HepG2 (cell line): Measurements from ENCODE around the gene GAREM1. TPM values are rescaled to one million over a fixed set of nuclear protein-coding genes. Genes with fewer than 3 reads are reported as not detected.

Experiments
- ATAC-seq: fragments of 200-7000 bp; cut with Tn5 transposase; 3 replicates; pipeline ENCODE4 v1.9.1; 2020; ENCODE audit warnings: mild to moderate bottlenecking, moderate library complexity
- BruUV-seq: library from RNA; stranded (reverse); fragments of 400-500 nt; replicated peaks from 2 replicates; lab custom pipeline; 2021; lab: Mats Ljungman, UMichigan
- CTCF ChIA-PET: fragments of 300-600 bp; formaldehyde crosslinking; extraction: SDS; loops from one replicate; lab custom pipeline; 2021; ENCODE audit warnings: low total read pairs, inconsistent platforms, low intra/inter-chr PET ratio; lab: Yijun Ruan, JAX
- POLR2A ChIA-PET: fragments of 350-600 bp; sonication (Branson Sonifier 250); formaldehyde crosslinking; loops from one replicate; lab custom pipeline; 2020; ENCODE audit warnings: antibody characterized with exemption, inconsistent platforms; lab: Yijun Ruan, JAX
- DNase-seq: peaks from one replicate; pipeline ENCODE4 v3.0.0-alpha.2; 2015; ENCODE audit warnings: low spot score
- FAIRE-seq: peaks from 3 replicates; lab custom pipeline; 2011; peaks lifted over from hg19 to GRCh38; lab: Jason Lieb, UNC
- H2AFZ ChIP-seq: one replicate; pipeline ENCODE4 v1.6.1; 2011; ENCODE audit warnings: low read length, inconsistent platforms
- H3K27ac ChIP-seq: fragments of 300-600 bp; 3 replicates; pipeline ENCODE4 v1.8.0; 2011; ENCODE audit warnings: mixed run types, mild to moderate bottlenecking, mixed read lengths, low read length, inconsistent platforms; ENCODE audit not compliant: insufficient read depth; ENCODE audit errors: extremely low read length
- H3K27me3 ChIP-seq, 2 experiments: fragments of 200-600 bp in 1 of 2; 2 replicates in 1 of 2; 3 replicates in 1 of 2; pipeline versions ENCODE4 v1.6.0 to v1.8.0; 2011; ENCODE audit warnings: low read length in 2 of 2, mild to moderate bottlenecking in 2 of 2, moderate library complexity in 2 of 2, inconsistent platforms in 1 of 2; ENCODE audit not compliant: insufficient read depth in 2 of 2, control insufficient read depth in 1 of 2
- H3K36me3 ChIP-seq, 2 experiments: fragments of 200-600 bp in 1 of 2; replicated peaks in 1 of 2; 2 replicates in 1 of 2; 3 replicates in 1 of 2; pipeline versions ENCODE4 v1.5.1 to v1.8.0; 2011; ENCODE audit warnings: low read length in 2 of 2, inconsistent platforms in 1 of 2; ENCODE audit not compliant: insufficient read depth in 2 of 2, control insufficient read depth in 1 of 2
- H3K4me1 ChIP-seq: 2 replicates; pipeline ENCODE4 v1.5.1; 2012; ENCODE audit warnings: low read length, inconsistent platforms; ENCODE audit not compliant: insufficient read depth
- H3K4me2 ChIP-seq: 2 replicates; pipeline ENCODE4 v1.6.0; 2011; ENCODE audit warnings: low read depth, low read length, inconsistent platforms
- H3K4me3 ChIP-seq, 3 experiments: fragments of 200-600 bp in 1 of 3; sonication (generic), shearing (Covaris generic) in 1 of 3; replicated peaks in 1 of 3; 2 replicates each; pipeline ENCODE4 v1.5.1; 2011 to 2016; ENCODE audit warnings: low read length in 3 of 3, inconsistent platforms in 2 of 3, low read depth in 2 of 3, mild to moderate bottlenecking in 2 of 3, control low read depth in 1 of 3, mixed read lengths in 1 of 3; ENCODE audit not compliant: insufficient read depth in 1 of 3
- H3K79me2 ChIP-seq: one replicate; pipeline ENCODE4 v1.6.1; 2011; ENCODE audit warnings: low read length, inconsistent platforms; ENCODE audit not compliant: insufficient read depth
- H3K9ac ChIP-seq: 2 replicates; pipeline ENCODE4 v1.6.0; 2011; ENCODE audit warnings: mild to moderate bottlenecking, low read depth, low read length, inconsistent platforms; ENCODE audit not compliant: insufficient read depth
- H3K9me3 ChIP-seq: 2 replicates; pipeline ENCODE4 v1.5.1; 2012; ENCODE audit warnings: mild to moderate bottlenecking, low read length
- H4K20me1 ChIP-seq: 2 replicates; pipeline ENCODE4 v1.6.0; 2011; ENCODE audit warnings: inconsistent platforms, mild to moderate bottlenecking, low read length, moderate library complexity; ENCODE audit not compliant: insufficient read depth
- CERS6 ChIP-seq: sonication (generic); formaldehyde crosslinking; IDR thresholded peaks from 2 replicates; pipeline ENCODE4 v1.5.0; 2020; ENCODE audit warnings: missing genetic modification reagents
- FOXC1 ChIP-seq: sonication (generic); formaldehyde crosslinking; IDR thresholded peaks from 2 replicates; pipeline ENCODE4 v1.8.0; 2022; ENCODE audit warnings: mild to moderate bottlenecking, missing genetic modification reagents, borderline replicate concordance
- HNRNPK ChIP-seq: fragments of 200-400 bp; formaldehyde crosslinking; IDR thresholded peaks from 2 replicates; pipeline ENCODE4 v1.6.1; 2018; ENCODE audit warnings: low read length, low read depth, moderate library complexity, mild to moderate bottlenecking; ENCODE audit not compliant: poor library complexity, severe bottlenecking
- PRPF4 ChIP-seq: fragments of 200-400 bp; formaldehyde crosslinking; IDR thresholded peaks from 2 replicates; pipeline ENCODE4 v1.6.1; 2016; ENCODE audit warnings: low read length, low read depth; ENCODE audit not compliant: poor library complexity, severe bottlenecking
- SP2 ChIP-seq: sonication (generic); formaldehyde crosslinking; IDR thresholded peaks from 2 replicates; pipeline ENCODE4 v1.5.1; 2020; ENCODE audit warnings: mild to moderate bottlenecking, missing genetic modification reagents
- TBL1XR1 ChIP-seq: fragments of 150-350 bp; IDR thresholded peaks from 2 replicates; pipeline ENCODE4 v1.6.1; 2014; ENCODE audit warnings: borderline replicate concordance, low read length; ENCODE audit not compliant: partially characterized antibody
- ZMAT5 ChIP-seq: sonication (generic); formaldehyde crosslinking; IDR thresholded peaks from 2 replicates; pipeline ENCODE4 v1.5.0; 2020; ENCODE audit warnings: mild to moderate bottlenecking, low read depth, missing genetic modification reagents, borderline replicate concordance
- ZNF615 ChIP-seq: sonication (generic); formaldehyde crosslinking; IDR thresholded peaks from 2 replicates; pipeline ENCODE4 v1.5.0; 2020; ENCODE audit warnings: mild to moderate bottlenecking, missing genetic modification reagents, borderline replicate concordance
- ZNF710 ChIP-seq: sonication (generic); formaldehyde crosslinking; IDR thresholded peaks from 2 replicates; pipeline ENCODE4 v1.5.0; 2020; ENCODE audit warnings: mild to moderate bottlenecking, missing genetic modification reagents, borderline replicate concordance
- ZNF770 ChIP-seq: sonication (generic); formaldehyde crosslinking; IDR thresholded peaks from 2 replicates; pipeline ENCODE4 v1.5.0; 2020; ENCODE audit warnings: mild to moderate bottlenecking, missing genetic modification reagents
- ZNF772 ChIP-seq: sonication (generic); formaldehyde crosslinking; IDR thresholded peaks from 2 replicates; pipeline ENCODE4 v1.5.0; 2020; ENCODE audit warnings: mild to moderate bottlenecking, missing genetic modification reagents
- ZSCAN9 ChIP-seq: IDR thresholded peaks from 2 replicates; pipeline ENCODE4 v1.6.1; 2016; ENCODE audit warnings: borderline replicate concordance
- WGBS: methylation state at CpG from one replicate; pipeline ENCODE4 v1.1.6; 2017; ENCODE audit warnings: low lambda C conversion rate; 5-methylcytosine and 5-hydroxymethylcytosine counted together
- in situ Hi-C: cut with HindIII; loops from 2 replicates; pipeline ENCODE4 v1.10.0; 2017; ENCODE audit warnings: low pct_unique_long_range_greater_than_20kb; ENCODE audit not compliant: extremely low pct_ligation_motif_present
- intact Hi-C: fragments of 100-400 bp; cut with micrococcal nuclease; formaldehyde crosslinking; loops from one replicate; pipeline ENCODE4 v1.10.0; 2022; ENCODE audit not compliant: unreplicated experiment
- polyA plus RNA-seq, 8 experiments: library from polyadenylated mRNA; depleted of rRNA in 3 of 8; stranded (reverse) in 7 of 8; unstranded in 1 of 8; fragments of >200 nt; fragmentation: Illumina TruSeq in 4 of 8; extraction: Trizol in 4 of 8; gene quantifications; 2 replicates each; pipeline versions ENCODE4 v1.2.1 to v1.2.3, GENCODE V29; 2011 to 2016; ENCODE audit warnings: low read depth in 4 of 8, missing spikeins in 1 of 8, mixed read lengths in 1 of 8; ENCODE audit not compliant: insufficient read depth in 1 of 8
- total RNA-seq, 5 experiments: library from RNA; depleted of rRNA; stranded (reverse); fragments of >200 nt; fragmentation: Illumina TruSeq; extraction: Trizol; gene quantifications; 2 replicates each; pipeline ENCODE4 v1.2.3, GENCODE V29; 2016; ENCODE audit warnings: low read depth in 1 of 5

GAREM1 gene
- total and polyA plus RNA-seq, 2 of the 13 experiments (the other 11 are each of a cell fraction or from before 2014, with no cell fraction given): 2.5 to 2.9 TPM

GRCh38 chr18:32380559-32380958 lies 90.1 kb downstream of the GAREM1 start:
- no peak for ATAC-seq
- TF ChIP-seq TBL1XR1: no peak
- no peak for TF ChIP-seq CERS6 (CRISPR knock-in tag)
- TF ChIP-seq HNRNPK: no peak
- no peak for TF ChIP-seq PRPF4
- TF ChIP-seq ZNF772 (CRISPR knock-in tag): no peak
- no peak for TF ChIP-seq ZNF615 (CRISPR knock-in tag)
- no peak for TF ChIP-seq FOXC1 (CRISPR knock-in tag)
- no peak for TF ChIP-seq ZNF710 (CRISPR knock-in tag)
- no peak for TF ChIP-seq SP2 (CRISPR knock-in tag)
- no peak for TF ChIP-seq ZSCAN9
- TF ChIP-seq ZNF770 (CRISPR knock-in tag): no peak
- TF ChIP-seq ZMAT5 (CRISPR knock-in tag): no peak

More at GRCh38 chr18:32380559-32380958, 90.1 kb downstream of the GAREM1 start:
- DNase-seq (no peak), FAIRE-seq (no peak)
- ChIA-PET POLR2A (no interaction called here), CTCF (no interaction called here)
- Histone ChIP-seq H2AFZ (no peak overlapping the region), H3K4me1 (peaks cover 40% of the 10 kb centered on the region), H3K79me2 (no peaks in the 10 kb centered on the region), H3K9me3 (no peaks in the 10 kb centered on the region), H3K27ac (no peak overlapping the region), H3K36me3 (no peaks in the 10 kb centered on the region), H3K4me2 (no peak overlapping the region), H3K27me3 (no peaks in the 10 kb centered on the region), H3K9ac (no peak overlapping the region), H4K20me1 (no peaks in the 10 kb centered on the region), H3K4me3 (no peak overlapping the region)
- in situ Hi-C loops: no loop called here
- intact Hi-C loops: no loop called here
- BruUV-seq: no TSS peak
- WGBS: 87% methylated on average over 1 of the region's 1 CpG
